HepG2 (cell line): ENCODE data around the gene OR11G2. TPM values are rescaled to one million over a fixed set of nuclear protein-coding genes. Genes with fewer than 3 reads are reported as not detected.
A peak's percentile ranks its signal among the peaks of the same experiment; 100 is the strongest.
"Not testable (repeated sequence)": the region's sequence is repeated elsewhere in the genome, so short reads cannot be mapped to it uniquely, and the experiment has no call there.

Source experiments
- ATAC-seq: fragments of 200-7000 bp; cut with Tn5 transposase; 3 replicates; pipeline ENCODE4 v1.9.1; 2020; ENCODE audit warnings: mild to moderate bottlenecking, moderate library complexity
- BruUV-seq: library from RNA; stranded (reverse); fragments of 400-500 nt; replicated peaks from 2 replicates; lab custom pipeline; 2021; lab: Mats Ljungman, UMichigan
- CTCF ChIA-PET: fragments of 300-600 bp; formaldehyde crosslinking; extraction: SDS; loops from one replicate; lab custom pipeline; 2021; ENCODE audit warnings: low total read pairs, inconsistent platforms, low intra/inter-chr PET ratio; lab: Yijun Ruan, JAX
- POLR2A ChIA-PET: fragments of 350-600 bp; sonication (Branson Sonifier 250); formaldehyde crosslinking; loops from one replicate; lab custom pipeline; 2020; ENCODE audit warnings: antibody characterized with exemption, inconsistent platforms; lab: Yijun Ruan, JAX
- DNase-seq: peaks from one replicate; pipeline ENCODE4 v3.0.0-alpha.2; 2015; ENCODE audit warnings: low spot score
- FAIRE-seq: peaks from 3 replicates; lab custom pipeline; 2011; peaks lifted over from hg19 to GRCh38; lab: Jason Lieb, UNC
- H2AFZ ChIP-seq: one replicate; pipeline ENCODE4 v1.6.1; 2011; ENCODE audit warnings: low read length, inconsistent platforms
- H3K27ac ChIP-seq: fragments of 300-600 bp; 3 replicates; pipeline ENCODE4 v1.8.0; 2011; ENCODE audit warnings: mixed run types, mild to moderate bottlenecking, mixed read lengths, low read length, inconsistent platforms; ENCODE audit not compliant: insufficient read depth; ENCODE audit errors: extremely low read length
- H3K27me3 ChIP-seq, 2 experiments: fragments of 200-600 bp in 1 of 2; 2 replicates in 1 of 2; 3 replicates in 1 of 2; pipeline versions ENCODE4 v1.6.0 to v1.8.0; 2011; ENCODE audit warnings: low read length in 2 of 2, mild to moderate bottlenecking in 2 of 2, moderate library complexity in 2 of 2, inconsistent platforms in 1 of 2; ENCODE audit not compliant: insufficient read depth in 2 of 2, control insufficient read depth in 1 of 2
- H3K36me3 ChIP-seq, 2 experiments: fragments of 200-600 bp in 1 of 2; replicated peaks in 1 of 2; 2 replicates in 1 of 2; 3 replicates in 1 of 2; pipeline versions ENCODE4 v1.5.1 to v1.8.0; 2011; ENCODE audit warnings: low read length in 2 of 2, inconsistent platforms in 1 of 2; ENCODE audit not compliant: insufficient read depth in 2 of 2, control insufficient read depth in 1 of 2
- H3K4me1 ChIP-seq: 2 replicates; pipeline ENCODE4 v1.5.1; 2012; ENCODE audit warnings: low read length, inconsistent platforms; ENCODE audit not compliant: insufficient read depth
- H3K4me2 ChIP-seq: 2 replicates; pipeline ENCODE4 v1.6.0; 2011; ENCODE audit warnings: low read depth, low read length, inconsistent platforms
- H3K4me3 ChIP-seq, 3 experiments: fragments of 200-600 bp in 1 of 3; sonication (generic), shearing (Covaris generic) in 1 of 3; replicated peaks in 1 of 3; 2 replicates each; pipeline ENCODE4 v1.5.1; 2011 to 2016; ENCODE audit warnings: low read length in 3 of 3, inconsistent platforms in 2 of 3, low read depth in 2 of 3, mild to moderate bottlenecking in 2 of 3, control low read depth in 1 of 3, mixed read lengths in 1 of 3; ENCODE audit not compliant: insufficient read depth in 1 of 3
- H3K79me2 ChIP-seq: one replicate; pipeline ENCODE4 v1.6.1; 2011; ENCODE audit warnings: low read length, inconsistent platforms; ENCODE audit not compliant: insufficient read depth
- H3K9ac ChIP-seq: 2 replicates; pipeline ENCODE4 v1.6.0; 2011; ENCODE audit warnings: mild to moderate bottlenecking, low read depth, low read length, inconsistent platforms; ENCODE audit not compliant: insufficient read depth
- H3K9me3 ChIP-seq: 2 replicates; pipeline ENCODE4 v1.5.1; 2012; ENCODE audit warnings: mild to moderate bottlenecking, low read length
- H4K20me1 ChIP-seq: 2 replicates; pipeline ENCODE4 v1.6.0; 2011; ENCODE audit warnings: inconsistent platforms, mild to moderate bottlenecking, low read length, moderate library complexity; ENCODE audit not compliant: insufficient read depth
- GZF1 ChIP-seq: sonication (generic); formaldehyde crosslinking; IDR thresholded peaks from 2 replicates; pipeline ENCODE4 v1.5.1; 2020; ENCODE audit warnings: mild to moderate bottlenecking, missing genetic modification reagents
- STAG1 ChIP-seq: sonication (generic); formaldehyde crosslinking; IDR thresholded peaks from 2 replicates; pipeline ENCODE4 v1.4.0; 2020; ENCODE audit warnings: missing genetic modification reagents
- XBP1 ChIP-seq: sonication (generic); formaldehyde crosslinking; IDR thresholded peaks from 2 replicates; pipeline ENCODE4 v1.5.0; 2020; ENCODE audit warnings: missing genetic modification reagents
- ZNF510 ChIP-seq: sonication (generic); formaldehyde crosslinking; IDR thresholded peaks from 2 replicates; pipeline ENCODE4 v1.4.0; 2020; ENCODE audit warnings: low read depth, mild to moderate bottlenecking, missing genetic modification reagents
- WGBS: methylation state at CpG from one replicate; pipeline ENCODE4 v1.1.6; 2017; ENCODE audit warnings: low lambda C conversion rate; 5-methylcytosine and 5-hydroxymethylcytosine counted together
- in situ Hi-C: cut with HindIII; loops from 2 replicates; pipeline ENCODE4 v1.10.0; 2017; ENCODE audit warnings: low pct_unique_long_range_greater_than_20kb; ENCODE audit not compliant: extremely low pct_ligation_motif_present
- intact Hi-C: fragments of 100-400 bp; cut with micrococcal nuclease; formaldehyde crosslinking; loops from one replicate; pipeline ENCODE4 v1.10.0; 2022; ENCODE audit not compliant: unreplicated experiment
- polyA plus RNA-seq, 8 experiments: library from polyadenylated mRNA; depleted of rRNA in 3 of 8; stranded (reverse) in 7 of 8; unstranded in 1 of 8; fragments of >200 nt; fragmentation: Illumina TruSeq in 4 of 8; extraction: Trizol in 4 of 8; gene quantifications; 2 replicates each; pipeline versions ENCODE4 v1.2.1 to v1.2.3, GENCODE V29; 2011 to 2016; ENCODE audit warnings: low read depth in 4 of 8, missing spikeins in 1 of 8, mixed read lengths in 1 of 8; ENCODE audit not compliant: insufficient read depth in 1 of 8
- total RNA-seq, 5 experiments: library from RNA; depleted of rRNA; stranded (reverse); fragments of >200 nt; fragmentation: Illumina TruSeq; extraction: Trizol; gene quantifications; 2 replicates each; pipeline ENCODE4 v1.2.3, GENCODE V29; 2016; ENCODE audit warnings: low read depth in 1 of 5

The OR11G2 gene
- total and polyA plus RNA-seq, 2 of the 13 experiments (the other 11 are each of a cell fraction or from before 2014, with no cell fraction given) = not detected

DNA sequence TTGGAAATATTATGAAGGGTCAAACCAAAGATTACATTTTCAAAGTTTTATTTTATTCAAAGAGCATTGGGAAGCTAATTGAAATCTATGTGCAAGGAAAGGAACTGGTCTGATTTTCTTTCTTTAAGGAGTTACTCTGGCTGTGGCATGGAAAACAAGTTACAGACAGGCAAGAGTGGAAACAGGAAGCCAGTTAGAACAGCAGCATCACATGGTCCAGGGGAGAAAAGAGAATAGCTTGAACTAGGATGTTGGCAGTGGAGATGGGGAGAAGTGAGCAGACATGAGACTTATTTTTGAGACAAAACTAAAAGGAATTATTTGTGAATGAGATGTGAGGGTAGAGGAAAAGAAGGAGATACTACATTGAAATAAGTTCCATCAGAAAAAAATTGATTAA is 3.4 kb downstream of the OR11G2 start:
- H2AFZ ChIP-seq = no peak overlapping the region
- no peaks in the 10 kb centered on the region for H4K20me1 ChIP-seq
- BruUV-seq = no TSS peak
- POLR2A ChIA-PET = no interaction called here
- ATAC-seq (no peak), FAIRE-seq (no peak), DNase-seq (no peak)
- CTCF ChIA-PET = no interaction called here
- H3K9me3 ChIP-seq = no peaks in the 10 kb centered on the region
- 0 out of 5 replicates have a peak, but pooled peaks cover 0 to 8% of the 10 kb centered on the region in 2 experiments for H3K27me3 ChIP-seq
- no peak overlapping the region for H3K4me3 ChIP-seq
- intact Hi-C loops (no loop called here), in situ Hi-C loops (no loop called here)
- no peak overlapping the region for H3K9ac ChIP-seq
- no peaks in the 10 kb centered on the region for H3K4me1 ChIP-seq
- TF ChIP-seq XBP1 (CRISPR knock-in tag) (no peak), ZNF510 (CRISPR knock-in tag) (no peak)
- no peaks in the 10 kb centered on the region for H3K79me2 ChIP-seq
- no peak overlapping the region for H3K4me2 ChIP-seq
- H3K27ac ChIP-seq = no peak overlapping the region
- no peaks in the 10 kb centered on the region for H3K36me3 ChIP-seq

DNA sequence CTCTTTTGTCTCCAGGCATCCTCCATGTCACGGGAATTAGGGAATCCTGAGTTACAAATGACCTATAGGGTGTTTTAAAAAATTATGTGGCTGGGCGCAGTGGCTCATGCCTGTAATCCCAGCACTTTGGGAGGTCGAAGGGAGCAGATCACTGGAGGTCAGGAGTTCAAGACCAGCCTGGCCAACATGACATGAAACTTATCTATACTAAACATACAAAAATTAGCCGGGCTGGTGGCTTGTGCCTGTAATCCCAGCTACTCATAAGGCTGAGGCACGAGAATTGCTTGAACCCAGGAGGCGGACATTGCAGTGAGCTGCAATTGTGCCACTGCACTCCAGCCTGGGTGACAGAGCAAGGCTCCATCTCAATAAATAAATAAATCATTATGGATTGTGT is 4.5 kb downstream of the OR11G2 start:
- DNase-seq, H3K27ac ChIP-seq, CTCF ChIA-PET, POLR2A ChIA-PET, FAIRE-seq, H2AFZ ChIP-seq, H3K9me3 ChIP-seq, ATAC-seq, H3K36me3 ChIP-seq, BruUV-seq, in situ Hi-C loops, H3K9ac ChIP-seq, H3K4me2 ChIP-seq, H3K27me3 ChIP-seq, H3K4me1 ChIP-seq, H3K79me2 ChIP-seq, H3K4me3 ChIP-seq, intact Hi-C loops, H4K20me1 ChIP-seq: not testable (repeated sequence)
- WGBS = 26% methylated on average over 6 of the region's 6 CpGs

DNA sequence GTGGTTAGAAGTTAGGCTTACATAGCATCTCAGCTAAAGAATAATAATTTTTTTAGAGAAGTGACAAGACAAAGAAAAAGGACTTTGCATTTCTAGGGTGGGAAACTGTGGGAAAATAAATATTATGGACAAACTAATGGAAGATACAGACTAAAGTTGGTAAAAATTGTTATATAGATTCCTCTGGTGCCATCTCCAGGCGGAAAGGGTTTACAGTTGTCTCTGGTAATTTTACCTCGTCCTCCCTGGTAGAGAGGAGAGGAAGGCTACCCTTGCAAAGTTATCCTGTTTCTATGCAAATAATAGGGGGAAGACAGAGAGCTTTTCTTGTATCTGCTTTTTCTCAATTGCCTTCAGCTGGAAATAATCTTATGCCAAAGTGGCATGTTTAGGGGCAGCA is 5.2 kb downstream of the OR11G2 start:
- H3K9me3 ChIP-seq = no peaks in the 10 kb centered on the region
- 4% methylated on average over 2 of the region's 2 CpGs for WGBS
- H3K4me3 ChIP-seq = no peak overlapping the region
- no peaks in the 10 kb centered on the region for H3K4me1 ChIP-seq
- TF ChIP-seq STAG1 (CRISPR knock-in tag) (peak; percentile 9; the same call in 1 of the 2 replicates), GZF1 (CRISPR knock-in tag) (no peak)
- intact Hi-C loops = no loop called here
- ChIA-PET POLR2A (no interaction called here), CTCF (no interaction called here)
- 0 out of 5 replicates have a peak, but pooled peaks cover 0 to 8% of the 10 kb centered on the region in 2 experiments for H3K27me3 ChIP-seq
- DNase-seq (no peak), ATAC-seq (no peak), FAIRE-seq (no peak)
- H4K20me1 ChIP-seq = no peaks in the 10 kb centered on the region
- in situ Hi-C loops = no loop called here
- no peaks in the 10 kb centered on the region for H3K36me3 ChIP-seq
- no peak overlapping the region for H3K4me2 ChIP-seq
- H3K79me2 ChIP-seq = no peaks in the 10 kb centered on the region
- BruUV-seq = no TSS peak
- no peak overlapping the region for H2AFZ ChIP-seq
- no peak overlapping the region for H3K9ac ChIP-seq
- no peak overlapping the region for H3K27ac ChIP-seq
